ENCODE results near the gene CCR7.

CCR7 gene

GRCh38 chr17:40565769-40566409, 617 bp upstream of the CCR7 start:
- peaks cover 4% of the 10 kb centered on the region for H3K27me3 ChIP-seq (ENCODE audit: control insufficient read depth, insufficient read depth, low read length)
- no peaks in the 10 kb centered on the region for H3K9me3 ChIP-seq (ENCODE audit: control insufficient read depth, low read length)
- no peaks in the 10 kb centered on the region for H3K36me3 ChIP-seq (ENCODE audit: control insufficient read depth, insufficient read depth, low read length)
- no peak overlapping the region for H3K9ac ChIP-seq (ENCODE audit: low read length)
- no peak overlapping the region for H3K4me3 ChIP-seq (ENCODE audit: low read length)
- H3K4me1 ChIP-seq (ENCODE audit: control insufficient read depth, insufficient read depth, low read length) = no peaks in the 10 kb centered on the region

GRCh38 chr17:40564195-40564882, 933 bp downstream of the CCR7 start:
- H3K27me3 ChIP-seq (ENCODE audit: control insufficient read depth, insufficient read depth, low read length) = no peaks in the 10 kb centered on the region
- peaks cover 11% of the 10 kb centered on the region for H3K4me1 ChIP-seq (ENCODE audit: control insufficient read depth, insufficient read depth, low read length)
- no peaks in the 10 kb centered on the region for H3K36me3 ChIP-seq (ENCODE audit: control insufficient read depth, insufficient read depth, low read length)
- H3K9me3 ChIP-seq (ENCODE audit: control insufficient read depth, low read length) = no peaks in the 10 kb centered on the region
- no peak overlapping the region for H3K9ac ChIP-seq (ENCODE audit: low read length)
- no peak overlapping the region for H3K4me3 ChIP-seq (ENCODE audit: low read length)

GRCh38 chr17:40563220-40564052, 1.8 kb downstream of the CCR7 start:
- no peak overlapping the region for H3K9ac ChIP-seq (ENCODE audit: low read length)

GRCh38 chr17:40562838-40563219, 2.4 kb downstream of the CCR7 start:
- no peaks in the 10 kb centered on the region for H3K36me3 ChIP-seq (ENCODE audit: control insufficient read depth, insufficient read depth, low read length)
- peaks cover 11% of the 10 kb centered on the region for H3K4me1 ChIP-seq (ENCODE audit: control insufficient read depth, insufficient read depth, low read length)
- H3K9me3 ChIP-seq (ENCODE audit: control insufficient read depth, low read length) = no peaks in the 10 kb centered on the region
- no peak overlapping the region for H3K4me3 ChIP-seq (ENCODE audit: low read length)
- H3K27me3 ChIP-seq (ENCODE audit: control insufficient read depth, insufficient read depth, low read length) = no peaks in the 10 kb centered on the region
- H3K9ac ChIP-seq (ENCODE audit: low read length) = no peak overlapping the region

More at GRCh38 chr17:40563220-40564052, 1.8 kb downstream of the CCR7 start:
- no peaks in the 10 kb centered on the region for H3K9me3 ChIP-seq (ENCODE audit: control insufficient read depth, low read length)
- peaks cover 11% of the 10 kb centered on the region for H3K4me1 ChIP-seq (ENCODE audit: control insufficient read depth, insufficient read depth, low read length)
- H3K4me3 ChIP-seq (ENCODE audit: low read length) = no peak overlapping the region
- H3K27me3 ChIP-seq (ENCODE audit: control insufficient read depth, insufficient read depth, low read length) = no peaks in the 10 kb centered on the region
- no peaks in the 10 kb centered on the region for H3K36me3 ChIP-seq (ENCODE audit: control insufficient read depth, insufficient read depth, low read length)

- no peaks in the 10 kb centered on the region for H3K27me3 ChIP-seq (ENCODE audit: control insufficient read depth, insufficient read depth, low read length)
- no peaks in the 10 kb centered on the region for H3K36me3 ChIP-seq (ENCODE audit: control insufficient read depth, insufficient read depth, low read length)
Observed at GRCh38 chr17:40561871-40562611, 3.2 kb downstream of the CCR7 start.

GRCh38 chr17:40561294-40561870, 3.9 kb downstream of the CCR7 start:
- Histone ChIP-seq H3K9ac (ENCODE audit: low read length) (no peak overlapping the region), H3K4me1 (ENCODE audit: control insufficient read depth, insufficient read depth, low read length) (peaks cover 11% of the 10 kb centered on the region), H3K27me3 (ENCODE audit: control insufficient read depth, insufficient read depth, low read length) (no peaks in the 10 kb centered on the region), H3K36me3 (ENCODE audit: control insufficient read depth, insufficient read depth, low read length) (no peaks in the 10 kb centered on the region), H3K4me3 (ENCODE audit: low read length) (no peak overlapping the region), H3K9me3 (ENCODE audit: control insufficient read depth, low read length) (no peaks in the 10 kb centered on the region)

More at GRCh38 chr17:40561871-40562611, 3.2 kb downstream of the CCR7 start:
- Histone ChIP-seq H3K4me3 (ENCODE audit: low read length) (no peak overlapping the region), H3K4me1 (ENCODE audit: control insufficient read depth, insufficient read depth, low read length) (peaks cover 11% of the 10 kb centered on the region), H3K9me3 (ENCODE audit: control insufficient read depth, low read length) (no peaks in the 10 kb centered on the region), H3K9ac (ENCODE audit: low read length) (no peak overlapping the region)

- Histone ChIP-seq H3K36me3 (ENCODE audit: control insufficient read depth, insufficient read depth, low read length) (no peaks in the 10 kb centered on the region), H3K27me3 (ENCODE audit: control insufficient read depth, insufficient read depth, low read length) (no peaks in the 10 kb centered on the region), H3K9me3 (ENCODE audit: control insufficient read depth, low read length) (no peaks in the 10 kb centered on the region), H3K4me3 (ENCODE audit: low read length) (no peak overlapping the region), H3K9ac (ENCODE audit: low read length) (peak overlapping the region; percentile 19), H3K4me1 (ENCODE audit: control insufficient read depth, insufficient read depth, low read length) (peaks cover 11% of the 10 kb centered on the region)
Observed at GRCh38 chr17:40560592-40561293, 4.5 kb downstream of the CCR7 start.

GRCh38 chr17:40559954-40560591, 5.2 kb downstream of the CCR7 start:
- Histone ChIP-seq H3K36me3 (ENCODE audit: control insufficient read depth, insufficient read depth, low read length) (no peaks in the 10 kb centered on the region), H3K9ac (ENCODE audit: low read length) (peak overlapping the region; percentile 19), H3K4me3 (ENCODE audit: low read length) (no peak overlapping the region), H3K27me3 (ENCODE audit: control insufficient read depth, insufficient read depth, low read length) (no peaks in the 10 kb centered on the region), H3K4me1 (ENCODE audit: control insufficient read depth, insufficient read depth, low read length) (peaks cover 11% of the 10 kb centered on the region), H3K9me3 (ENCODE audit: control insufficient read depth, low read length) (no peaks in the 10 kb centered on the region)

GRCh38 chr17:40559564-40559916, 5.7 kb downstream of the CCR7 start:
- peaks cover 13% of the 10 kb centered on the region for H3K4me1 ChIP-seq (ENCODE audit: control insufficient read depth, insufficient read depth, low read length)
- H3K4me3 ChIP-seq (ENCODE audit: low read length) = no peak overlapping the region
- no peak overlapping the region for H3K9ac ChIP-seq (ENCODE audit: low read length)
- H3K36me3 ChIP-seq (ENCODE audit: control insufficient read depth, insufficient read depth, low read length) = no peaks in the 10 kb centered on the region
- no peaks in the 10 kb centered on the region for H3K27me3 ChIP-seq (ENCODE audit: control insufficient read depth, insufficient read depth, low read length)
- no peaks in the 10 kb centered on the region for H3K9me3 ChIP-seq (ENCODE audit: control insufficient read depth, low read length)

GRCh38 chr17:40558890-40559563, 6.2 kb downstream of the CCR7 start:
- Histone ChIP-seq H3K4me1 (ENCODE audit: control insufficient read depth, insufficient read depth, low read length) (peaks cover 18% of the 10 kb centered on the region), H3K36me3 (ENCODE audit: control insufficient read depth, insufficient read depth, low read length) (no peaks in the 10 kb centered on the region), H3K4me3 (ENCODE audit: low read length) (no peak overlapping the region), H3K9me3 (ENCODE audit: control insufficient read depth, low read length) (no peaks in the 10 kb centered on the region), H3K27me3 (ENCODE audit: control insufficient read depth, insufficient read depth, low read length) (no peaks in the 10 kb centered on the region), H3K9ac (ENCODE audit: low read length) (no peak overlapping the region)
